Endothelial cell of umbilical vein (primary cell): ENCODE data around the gene SGCD. TPM values are rescaled to one million over a fixed set of nuclear protein-coding genes. Genes with fewer than 3 reads are reported as not detected.

ENCODE experiments used
- BruUV-seq: library from RNA; stranded (reverse); fragments of 400-500 nt; replicated peaks from 2 replicates; lab custom pipeline; 2021; lab: Mats Ljungman, UMichigan
- CTCF ChIA-PET: fragments of 300-600, 350-600 bp; sonication (Branson Sonifier 250); formaldehyde crosslinking; loops from one replicate; lab custom pipeline; 2021; ENCODE audit warnings: antibody characterized with exemption, inconsistent platforms; lab: Charles Lee
- POLR2A ChIA-PET: fragments of 300-600, 350-600 bp; sonication (Branson Sonifier 250); formaldehyde crosslinking; loops from one replicate; lab custom pipeline; 2021; ENCODE audit warnings: antibody characterized with exemption, inconsistent platforms; lab: Charles Lee
- DNase-seq: peaks from one replicate; pipeline ENCODE4 v3.0.0-alpha.2; 2011; ENCODE audit warnings: low read depth, low spot score
- FAIRE-seq: peaks from 2 replicates; lab custom pipeline; 2011; peaks lifted over from hg19 to GRCh38; lab: Jason Lieb, UNC
- H2AFZ ChIP-seq: 2 replicates; pipeline ENCODE4 v1.6.0; 2012; ENCODE audit warnings: low read depth, low read length, control low read depth, inconsistent platforms
- H3K27ac ChIP-seq: 2 replicates; pipeline ENCODE4 v1.5.1; 2011; ENCODE audit warnings: low read depth, mild to moderate bottlenecking, control low read depth, low read length, moderate library complexity; ENCODE audit not compliant: insufficient read depth
- H3K27me3 ChIP-seq, 2 experiments: 2 replicates each; pipeline versions ENCODE4 v1.6.0 to v1.6.1; 2011; ENCODE audit warnings: low read length in 2 of 2, mixed read lengths in 1 of 2; ENCODE audit not compliant: control insufficient read depth in 2 of 2, insufficient read depth in 2 of 2
- H3K36me3 ChIP-seq, 2 experiments: 2 replicates in 1 of 2; 3 replicates in 1 of 2; pipeline ENCODE4 v1.5.1; 2011; ENCODE audit warnings: low read length in 2 of 2, mild to moderate bottlenecking in 1 of 2, moderate library complexity in 1 of 2; ENCODE audit not compliant: control insufficient read depth in 2 of 2, insufficient read depth in 2 of 2; ENCODE audit errors: extremely low read depth in 1 of 2
- H3K4me1 ChIP-seq: 3 replicates; pipeline ENCODE4 v1.5.1; 2011; ENCODE audit warnings: mild to moderate bottlenecking, low read length; ENCODE audit not compliant: control insufficient read depth, insufficient read depth; ENCODE audit errors: extremely low read depth
- H3K4me2 ChIP-seq: 2 replicates; pipeline ENCODE4 v1.6.1; 2011; ENCODE audit warnings: low read length, control low read depth, mixed read lengths; ENCODE audit not compliant: insufficient read depth
- H3K4me3 ChIP-seq, 3 experiments: fragments of 200-600 bp in 1 of 3; sonication (generic), shearing (Covaris generic) in 1 of 3; replicated peaks in 1 of 3; 2 replicates each; pipeline ENCODE4 v1.5.1; 2011 to 2016; ENCODE audit warnings: control low read depth in 3 of 3, low read length in 3 of 3, mild to moderate bottlenecking in 2 of 3, inconsistent platforms in 1 of 3, low read depth in 1 of 3, moderate library complexity in 1 of 3; ENCODE audit not compliant: insufficient read depth in 1 of 3
- H3K79me2 ChIP-seq: 2 replicates; pipeline ENCODE4 v1.6.0; 2012; ENCODE audit warnings: low read length, inconsistent platforms; ENCODE audit not compliant: control insufficient read depth, insufficient read depth
- H3K9ac ChIP-seq: replicated peaks from 2 replicates; pipeline ENCODE3; 2011; ENCODE audit warnings: low read length, control low read depth; ENCODE audit not compliant: insufficient read depth; ENCODE audit errors: extremely low read depth
- H3K9me1 ChIP-seq: replicated peaks from 3 replicates; pipeline ENCODE4 v1.6.0; 2011; ENCODE audit warnings: mild to moderate bottlenecking, low read length; ENCODE audit not compliant: control insufficient read depth, insufficient read depth; ENCODE audit errors: extremely low read depth
- H3K9me3 ChIP-seq: replicated peaks from 2 replicates; pipeline ENCODE4 v1.5.1; 2012; ENCODE audit warnings: low read length, inconsistent platforms; ENCODE audit not compliant: control insufficient read depth, insufficient read depth
- H4K20me1 ChIP-seq: replicated peaks from 2 replicates; pipeline ENCODE3; 2011; ENCODE audit warnings: mild to moderate bottlenecking, low read length; ENCODE audit not compliant: control insufficient read depth, insufficient read depth; ENCODE audit errors: extremely low read depth
- CTCF ChIP-seq, 2 donors: IDR thresholded peaks; 1 replicate in 1 of 2; 2 replicates in 1 of 2; pipeline ENCODE4 v1.5.1; 2011; ENCODE audit warnings: low read length in 2 of 2, mild to moderate bottlenecking in 2 of 2, moderate library complexity in 2 of 2, control low read depth in 1 of 2, inconsistent platforms in 1 of 2, low read depth in 1 of 2; ENCODE audit not compliant: insufficient read depth in 1 of 2; ENCODE audit errors: extremely low read depth in 1 of 2
- EZH2 ChIP-seq: IDR thresholded peaks from 2 replicates; pipeline ENCODE4 v1.6.1; 2012; ENCODE audit warnings: borderline replicate concordance, low read depth, mild to moderate bottlenecking, moderate library complexity, low read length, inconsistent platforms; ENCODE audit not compliant: severe bottlenecking
- FOS ChIP-seq: IDR thresholded peaks from 2 replicates; pipeline ENCODE4 v1.6.1; 2011; ENCODE audit warnings: mild to moderate bottlenecking, low read length, moderate library complexity, borderline replicate concordance; ENCODE audit not compliant: insufficient read depth
- GATA2 ChIP-seq: IDR thresholded peaks from 2 replicates; pipeline ENCODE4 v1.7.0; 2011; ENCODE audit warnings: low read depth, mild to moderate bottlenecking, moderate library complexity, mixed read lengths, low read length; ENCODE audit not compliant: insufficient read length, insufficient read depth
- JUN ChIP-seq: IDR thresholded peaks from 2 replicates; pipeline ENCODE4 v1.6.1; 2011; ENCODE audit warnings: borderline replicate concordance, low read depth; ENCODE audit not compliant: insufficient read length, insufficient read depth
- MAX ChIP-seq: IDR thresholded peaks from 2 replicates; pipeline ENCODE4 v1.6.1; 2011; ENCODE audit not compliant: insufficient read depth, insufficient read length
- MYC ChIP-seq: IDR thresholded peaks from one replicate; pipeline ENCODE4 v1.6.1; 2011; ENCODE audit warnings: mild to moderate bottlenecking, low read depth, low read length
- POLR2A ChIP-seq: IDR thresholded peaks from 2 replicates; pipeline ENCODE4 v1.6.1; 2012; ENCODE audit warnings: low read depth, mild to moderate bottlenecking, control low read depth, low read length
- POLR2AphosphoS5 ChIP-seq: IDR thresholded peaks from 2 replicates; pipeline ENCODE4 v1.6.1; 2012; ENCODE audit warnings: low read depth, mild to moderate bottlenecking, control low read depth, low read length, moderate library complexity; ENCODE audit not compliant: insufficient read depth
- dilution Hi-C: fragments of 300-500 bp; cut with MboI; formaldehyde crosslinking; loops from one replicate; pipeline ENCODE4 v1.15.0; 2019; ENCODE audit warnings: low sequenced_read_pairs; ENCODE audit not compliant: extremely low pct_ligation_motif_present
- intact Hi-C: fragments of 100-400 bp; cut with micrococcal nuclease; formaldehyde crosslinking; loops from one replicate; pipeline ENCODE4 v1.10.0; 2022
- polyA plus RNA-seq, 4 experiments: library from polyadenylated mRNA; depleted of rRNA in 3 of 4; stranded (reverse) in 3 of 4; unstranded in 1 of 4; fragments of >200 nt; gene quantifications; 2 replicates each; pipeline versions ENCODE4 v1.2.1 to v1.2.3, GENCODE V29; 2011 to 2012; ENCODE audit warnings: missing spikeins in 1 of 4
- total RNA-seq: library from RNA; stranded (reverse); gene quantifications from 2 replicates; pipeline ENCODE4 v1.2.3, GENCODE V29; 2021

The SGCD gene
- total and polyA plus RNA-seq, 2 donors (not counting 3 experiments of a cell fraction or from before 2014, with no cell fraction given): not detected

- no TSS peak for BruUV-seq
- H3K9me3 ChIP-seq: no peaks in the 10 kb centered on the region
- POLR2A ChIA-PET: no interaction called here
These were observed 29.3 kb downstream of the SGCD start for GRCh38 chr5:156356238-156356637.

More at GRCh38 chr5:156356238-156356637, 29.3 kb downstream of the SGCD start:
- TF ChIP-seq GATA2 (no peak), POLR2AphosphoS5 (no peak), JUN (no peak), EZH2 (no peak), MYC (no peak), MAX (no peak), FOS (no peak), POLR2A (no peak), CTCF (IDR thresholded peaks at IDR 0.05; ENCODE audit: extremely low read depth in 1 of 2, insufficient read depth in 1 of 2, low read depth in 1 of 2, low read length in 2 of 2) (no peak)
- Histone ChIP-seq H3K4me2 (no peak overlapping the region), H3K27ac (no peak overlapping the region), H2AFZ (no peak overlapping the region), H3K27me3 (no peaks in the 10 kb centered on the region), H4K20me1 (no peaks in the 10 kb centered on the region), H3K4me1 (no peaks in the 10 kb centered on the region), H3K4me3 (no peak overlapping the region), H3K9ac (no peak overlapping the region), H3K79me2 (no peaks in the 10 kb centered on the region), H3K36me3 (no peaks in the 10 kb centered on the region), H3K9me1 (no peaks in the 10 kb centered on the region)
- CTCF ChIA-PET: no interaction called here
- dilution Hi-C loops: no loop called here
- DNase-seq (no peak), FAIRE-seq (no peak)
- intact Hi-C loops: no loop called here
